H1 (cell line): ENCODE data around the gene TMEM225B. TPM values are rescaled to one million over a fixed set of nuclear protein-coding genes. Genes with fewer than 3 reads are reported as not detected.

ENCODE experiments used
- FOSL1 ChIP-seq: IDR thresholded peaks from 2 replicates; pipeline ENCODE4 v1.6.1; 2011; ENCODE audit warnings: mild to moderate bottlenecking, low read depth, low read length, moderate library complexity; ENCODE audit not compliant: insufficient read depth
- GTF2F1 ChIP-seq: IDR thresholded peaks from 2 replicates; pipeline ENCODE4 v1.6.1; 2012; ENCODE audit warnings: low read depth, low read length, improper control_type of control experiment, borderline replicate concordance
- HDAC2 ChIP-seq, 2 experiments: fragments of 300-600 bp in 1 of 2; sonication (generic) in 1 of 2; IDR thresholded peaks; 2 replicates each; pipeline ENCODE4 v1.6.1; 2011 to 2012; ENCODE audit warnings: low read depth in 2 of 2, low read length in 2 of 2, mild to moderate bottlenecking in 2 of 2, moderate library complexity in 2 of 2, borderline replicate concordance in 1 of 2, inconsistent platforms in 1 of 2
- MAFK ChIP-seq: IDR thresholded peaks from 2 replicates; pipeline ENCODE4 v1.6.1; 2012; ENCODE audit warnings: low read depth, mild to moderate bottlenecking, improper control_type of control experiment, low read length
- NANOG ChIP-seq: IDR thresholded peaks from 2 replicates; pipeline ENCODE4 v1.6.1; 2011; ENCODE audit warnings: low read length, low read depth, mild to moderate bottlenecking, inconsistent platforms; ENCODE audit not compliant: insufficient read depth, poor library complexity, severe bottlenecking
- POLR2AphosphoS5 ChIP-seq: IDR thresholded peaks from 2 replicates; pipeline ENCODE4 v1.6.1; 2011; ENCODE audit warnings: low read depth, low read length
- SIRT6 ChIP-seq: IDR thresholded peaks from one replicate; pipeline ENCODE4 v1.7.1; 2012; ENCODE audit warnings: low read length, inconsistent platforms
- TEAD4 ChIP-seq: IDR thresholded peaks from 2 replicates; pipeline ENCODE4 v1.6.1; 2012; ENCODE audit warnings: low read depth, low read length, inconsistent platforms, mixed read lengths
- polyA plus RNA-seq, 7 experiments: library from polyadenylated mRNA; depleted of rRNA in 3 of 7; stranded (reverse) in 5 of 7; unstranded in 2 of 7; fragments of >200 nt in 5 of 7; fragments of 200-250 nt in 2 of 7; gene quantifications; 1 replicate in 5 of 7; 2 replicates in 1 of 7; 4 replicates in 1 of 7; pipeline versions ENCODE4 v1.2.1 to v1.2.3, GENCODE V29; 2011 to 2013; ENCODE audit warnings: missing spikeins in 2 of 7, mixed read lengths in 2 of 7
- total RNA-seq: library from RNA; stranded (reverse); fragmentation: NEBNext Ultra II Directional; extraction: Animal tissue kit (Norgen Biotek cat#: 25700); gene quantifications from 2 replicates; pipeline ENCODE4 v1.2.1, GENCODE V29; 2021

The TMEM225B gene
- total and polyA plus RNA-seq, 2 of the 8 experiments (the other 6 are each of a cell fraction or from before 2014, with no cell fraction given) = 0.68 TPM; not detected in 1

- no peak for TF ChIP-seq NANOG
- no peak for TF ChIP-seq TEAD4
- no peak for TF ChIP-seq SIRT6
- no peak for TF ChIP-seq MAFK
- TF ChIP-seq HDAC2 (IDR thresholded peaks at IDR 0.05; ENCODE audit: borderline replicate concordance in 1 of 2, low read depth in 2 of 2, low read length in 2 of 2) = no peak
- no peak for TF ChIP-seq GTF2F1
- TF ChIP-seq FOSL1 = no peak
- TF ChIP-seq POLR2AphosphoS5 = no peak
These were observed 21.6 kb downstream of the TMEM225B start (continued) for GRCh38 chr7:99619571-99620130.
